Testis (tissue), 3 donors: Measurements from ENCODE around the gene ANO9. TPM values are rescaled to one million over a fixed set of nuclear protein-coding genes. Genes with fewer than 3 reads are reported as not detected.
A peak's percentile ranks its signal among the peaks of the same experiment; 100 is the strongest.

Experiments used
- DNase-seq: peaks from one replicate; pipeline ENCODE4 v3.0.0-alpha.2; 2019
- H3K27ac ChIP-seq, 2 donors: fragments of 200-600 bp; sonication (generic); one replicate each; pipeline ENCODE4 v1.5.1; 2019
- H3K27me3 ChIP-seq: fragments of 200-600 bp; sonication (generic); one replicate; pipeline ENCODE4 v1.5.1; 2019
- H3K36me3 ChIP-seq: fragments of 200-600 bp; sonication (generic); one replicate; pipeline ENCODE4 v1.5.1; 2017; ENCODE audit warnings: low read depth; ENCODE audit errors: missing control alignments
- H3K4me1 ChIP-seq: fragments of 200-600 bp; sonication (generic); one replicate; pipeline ENCODE4 v1.5.1; 2019
- H3K4me3 ChIP-seq, 2 donors: fragments of 200-600 bp; sonication (generic); one replicate each; pipeline ENCODE4 v1.5.1; 2017 to 2019
- H3K9me3 ChIP-seq: fragments of 200-600 bp; sonication (generic); one replicate; pipeline ENCODE4 v1.5.1; 2017
- CTCF ChIP-seq, 3 experiments: fragments of 450-650 bp in 2 of 3; fragments of 200-600 bp in 1 of 3; sonication (generic) in 1 of 3; IDR thresholded peaks; one replicate each; pipeline ENCODE4 v1.5.1; 2016 to 2019; ENCODE audit warnings: antibody characterized with exemption in 3 of 3, mild to moderate bottlenecking in 2 of 3, moderate library complexity in 1 of 3
- POLR2A ChIP-seq: fragments of 450-650 bp; IDR thresholded peaks from one replicate; pipeline ENCODE4 v1.6.1; 2017; ENCODE audit warnings: antibody characterized with exemption, mild to moderate bottlenecking, moderate library complexity
- WGBS, 2 donors: methylation state at CpG; one replicate each; pipeline ENCODE4 v1.1.5; 2018; 5-methylcytosine and 5-hydroxymethylcytosine counted together
- intact Hi-C: fragments of 100-400 bp; cut with DNase I; formaldehyde crosslinking; loops from one replicate; pipeline ENCODE4 v1.15.1; 2023; ENCODE audit warnings: low total_unique reads
- polyA plus RNA-seq: library from polyadenylated mRNA; stranded (reverse); fragments of 350-450 nt; fragmentation: Illumina TruSeq; extraction: RNeasy Lipid Tissue Mini Kit (QIAGEN cat#74804); gene quantifications from one replicate; pipeline ENCODE4 v1.2.3, GENCODE V29; 2014; ENCODE audit warnings: low read depth, low replicate concordance; ENCODE audit not compliant: insufficient read depth
- total RNA-seq, 2 donors: library from RNA; depleted of rRNA; stranded (reverse); fragments of >200 nt; gene quantifications; one replicate each; pipeline ENCODE4 v1.2.3, GENCODE V29; 2016

The ANO9 gene
- total and polyA plus RNA-seq, 3 donors from 2014 or later: 1.6 to 2.9 (median 1.9) TPM

DNA sequence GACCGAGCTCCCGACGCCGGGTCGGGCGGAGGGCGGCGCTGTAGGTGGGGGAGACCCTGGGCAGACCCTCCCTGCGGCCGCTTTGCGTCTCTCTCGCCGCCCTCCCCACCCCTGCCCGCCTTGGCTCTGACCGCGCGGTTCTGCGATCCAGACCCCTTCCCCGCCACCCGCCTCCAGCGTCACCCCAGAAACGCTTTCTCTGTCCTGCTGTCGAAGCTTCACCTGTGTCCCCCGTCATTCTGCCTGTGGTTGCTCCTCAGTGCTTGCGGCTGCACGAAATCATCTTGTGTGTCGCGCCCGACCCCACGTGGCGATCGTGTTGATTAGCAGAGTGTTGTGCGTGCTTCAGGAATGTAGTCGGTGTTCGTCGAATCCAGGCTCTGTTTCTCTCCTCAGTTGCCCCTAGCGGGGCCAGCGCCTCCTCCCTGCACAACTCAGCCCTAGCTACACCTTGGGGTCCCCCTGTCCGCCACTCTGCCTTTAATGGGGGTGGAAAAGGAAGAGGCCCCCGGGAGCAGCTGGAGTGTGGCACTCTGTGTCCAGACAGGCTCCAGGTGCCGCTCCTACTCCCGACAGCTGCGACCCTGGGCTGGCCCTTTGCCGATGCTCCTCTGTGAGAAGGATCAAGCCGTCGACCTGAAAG lies 9.1 kb upstream of the ANO9 start:
- TF ChIP-seq CTCF (IDR thresholded peaks at IDR 0.05) (no peak), POLR2A (no peak)
- WGBS, 2 donors: 0 to 2% methylated on average over 28 to 45 of the region's 46 CpGs
- peak overlapping the region; percentile 84 to 97 for H3K4me3 ChIP-seq
- no peaks in the 10 kb centered on the region for H3K9me3 ChIP-seq
- DNase-seq: peak; percentile 78
- no peaks in the 10 kb centered on the region for H3K27me3 ChIP-seq
- H3K4me1 ChIP-seq: peaks cover 20% of the 10 kb centered on the region
- no peaks in the 10 kb centered on the region for H3K36me3 ChIP-seq
- peak overlapping the region; percentile 27 to 99 for H3K27ac ChIP-seq
- intact Hi-C loops: no loop called here

GRCh38 chr11:449889-450808 lies 8.3 kb upstream of the ANO9 start, which contains the start of gene PTDSS2:
PTDSS2 (plus strand) TSS chr11:450279; CDS start chr11:450456, 177 bp downstream.
- intact Hi-C loops: no loop called here
- peak in 2 of 3 experiments; percentile 8 to 27 for TF ChIP-seq CTCF (IDR thresholded peaks at IDR 0.05)
- TF ChIP-seq POLR2A: peak; percentile 31
- Histone ChIP-seq H3K4me3 (peak within 1 kb of the TSS; percentile 84 to 97), H3K36me3 (no peaks in the 10 kb centered on the region), H3K4me1 (peaks cover 17% of the 10 kb centered on the region), H3K27me3 (no peaks in the 10 kb centered on the region), H3K27ac (peak within 1 kb of the TSS; percentile 97 to 99), H3K9me3 (no peaks in the 10 kb centered on the region)
- 0 to 1% methylated on average over 40 to 57 of the region's 108 CpGs for WGBS, 2 donors
- DNase-seq: peak; percentile 98

DNA sequence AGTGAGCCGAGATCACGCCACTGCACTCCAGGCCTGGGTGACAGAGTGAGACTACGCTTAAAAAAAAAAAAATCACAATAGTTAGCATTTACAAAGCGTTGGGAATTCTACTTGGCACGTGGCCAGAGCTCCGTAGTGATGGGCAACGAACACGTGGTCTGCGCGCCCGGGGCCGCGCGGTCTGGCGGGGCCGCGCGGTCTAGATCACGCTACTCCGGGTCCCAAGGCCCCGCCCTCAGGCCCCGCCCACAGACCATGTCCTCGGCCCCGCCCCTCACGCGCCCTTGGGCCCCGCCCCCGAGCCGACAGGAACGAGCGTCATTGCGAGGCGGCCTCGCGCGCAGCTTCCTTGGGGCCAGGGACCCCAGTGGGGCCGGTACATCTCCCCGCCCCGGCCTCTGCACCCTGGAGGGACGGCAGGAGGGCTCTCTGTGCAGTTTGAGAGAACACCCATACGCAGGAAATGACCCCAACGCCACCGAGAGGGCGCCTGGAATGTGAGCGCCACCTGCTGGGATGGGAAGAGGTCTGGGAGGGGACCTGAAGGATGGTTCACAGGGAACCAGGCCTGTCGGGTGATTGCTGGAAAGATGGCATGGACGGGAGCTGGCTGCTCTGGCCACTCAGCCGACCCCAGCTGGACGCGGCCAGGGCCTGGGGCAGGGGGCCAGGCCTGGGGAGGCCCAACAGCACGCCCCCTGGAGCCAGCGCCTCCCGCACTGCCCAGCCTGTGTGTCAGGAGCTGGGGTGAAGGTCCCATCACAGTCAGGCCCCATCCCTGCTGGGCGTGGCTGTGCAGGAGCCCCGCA lies 6.3 kb upstream of the ANO9 start:
- H3K36me3 ChIP-seq: no peaks in the 10 kb centered on the region
- 2% methylated on average over 26 to 50 of the region's 55 CpGs for WGBS, 2 donors
- TF ChIP-seq CTCF (IDR thresholded peaks at IDR 0.05) (peak; percentile 80 to 90 (median 88)), POLR2A (peak; percentile 65)
- no peaks in the 10 kb centered on the region for H3K9me3 ChIP-seq
- peak overlapping the region; percentile 71 to 80 for H3K4me3 ChIP-seq
- H3K27me3 ChIP-seq: no peaks in the 10 kb centered on the region
- peak overlapping the region; percentile 97 to 99 for H3K27ac ChIP-seq
- H3K4me1 ChIP-seq: peaks cover 22% of the 10 kb centered on the region
- intact Hi-C loops: no loop called here
- DNase-seq: peak; percentile 98

GRCh38 chr11:446891-447290 lies 5.1 kb upstream of the ANO9 start:
- Histone ChIP-seq H3K27ac (no peak overlapping the region), H3K4me1 (peaks cover 23% of the 10 kb centered on the region), H3K9me3 (no peaks in the 10 kb centered on the region), H3K4me3 (no peak overlapping the region), H3K36me3 (no peaks in the 10 kb centered on the region), H3K27me3 (no peaks in the 10 kb centered on the region)
- TF ChIP-seq POLR2A (no peak), CTCF (IDR thresholded peaks at IDR 0.05) (no peak)
- intact Hi-C loops: no loop called here
- no peak for DNase-seq
- 72 to 73% methylated on average over 4 to 7 of the region's 7 CpGs for WGBS, 2 donors
